HG02973 (cell line): Measurements from ENCODE around the gene ZBTB34.

Experiments used
- ATAC-seq: cut with Tn5 transposase; IDR thresholded peaks from one replicate; pipeline ENCODE4 v1.9.1; 2021; ENCODE audit warnings: moderate library complexity; ENCODE audit not compliant: unreplicated experiment

ZBTB34 gene

GRCh38 chr9:126915846-126916543 is 55.6 kb downstream of the ZBTB34 start:
- ATAC-seq, result no peak

GRCh38 chr9:126916909-126917308 is 56.5 kb downstream of the ZBTB34 start:
- ATAC-seq, result no peak

GRCh38 chr9:126919193-126919592 is 58.8 kb downstream of the ZBTB34 start:
- no peak for ATAC-seq

- ATAC-seq, result no peak
Measured at GRCh38 chr9:126925876-126926275, 65.4 kb downstream of the ZBTB34 start.

GRCh38 chr9:126926364-126926763 is 65.9 kb downstream of the ZBTB34 start:
- ATAC-seq, result no peak

GRCh38 chr9:126927419-126927818 is 67.0 kb downstream of the ZBTB34 start:
- no peak for ATAC-seq

GRCh38 chr9:126932871-126933321 is 72.5 kb downstream of the ZBTB34 start:
- no peak for ATAC-seq

- no peak for ATAC-seq
Measured at GRCh38 chr9:126933334-126933980, 73.0 kb downstream of the ZBTB34 start.

- ATAC-seq, result no peak
Measured at GRCh38 chr9:126934441-126934840, 74.0 kb downstream of the ZBTB34 start.
